Activated naive CD4-positive, alpha-beta T cell treated with anti-CD3 and anti-CD28 coated beads, Interleukin-2, amount 50 U/mL, for 72 hours (primary cell): ENCODE results near the gene LMO7. TPM values are rescaled to one million over a fixed set of nuclear protein-coding genes. Genes with fewer than 3 reads are reported as not detected.

Experiments
- ATAC-seq, 2 donors: fragments of 150-1000 bp; cut with Tn5 transposase; 2 replicates each; pipeline ENCODE4 v1.10.0; 2021; ENCODE audit warnings: mild to moderate bottlenecking in 2 of 2, moderate library complexity in 2 of 2
- DNase-seq, 2 donors: peaks; one replicate each; pipeline ENCODE4 v3.0.0; 2021 to 2022; ENCODE audit warnings: low spot score in 2 of 2
- H3K27ac Mint-ChIP-seq, 2 donors: one replicate each; pipeline ENCODE4 v1.8.0; 2022; ENCODE audit warnings: mild to moderate bottlenecking in 2 of 2, mixed read lengths in 2 of 2
- H3K36me3 Mint-ChIP-seq, 2 donors: one replicate each; pipeline ENCODE4 v1.8.0; 2022; ENCODE audit warnings: mixed read lengths in 2 of 2
- H3K9me3 Mint-ChIP-seq, 2 donors: one replicate each; pipeline ENCODE4 v1.8.0; 2022; ENCODE audit warnings: mixed read lengths in 2 of 2
- total RNA-seq, 2 donors: library from RNA; stranded (reverse); gene quantifications; one replicate each; pipeline ENCODE4 v1.2.3, GENCODE V29; 2022

Gene LMO7
- total RNA-seq, 2 donors from 2014 or later = 12.5 to 31.1 TPM

GRCh38 chr13:75639454-75639853 is 3.3 kb downstream of the LMO7 start:
- no peak for ATAC-seq

GRCh38 chr13:75641026-75641425 is 4.9 kb downstream of the LMO7 start:
- Mint-ChIP-seq H3K27ac (no peak overlapping the region), H3K36me3 (no peaks in the 10 kb centered on the region), H3K9me3 (no peaks in the 10 kb centered on the region)
- DNase-seq = no peak
- no peak for ATAC-seq

More at GRCh38 chr13:75639454-75639853, 3.3 kb downstream of the LMO7 start:
- H3K36me3 Mint-ChIP-seq = no peaks in the 10 kb centered on the region
- DNase-seq = no peak
- H3K9me3 Mint-ChIP-seq = no peaks in the 10 kb centered on the region
- no peak overlapping the region for H3K27ac Mint-ChIP-seq

- ATAC-seq (no peak), DNase-seq (no peak)
- no peak overlapping the region for H3K27ac Mint-ChIP-seq
- H3K9me3 Mint-ChIP-seq = no peaks in the 10 kb centered on the region
- H3K36me3 Mint-ChIP-seq = peaks cover 0 to 5% of the 10 kb centered on the region in 2 donors
These were observed 7.1 kb downstream of the LMO7 start for GRCh38 chr13:75643182-75643581.

- Mint-ChIP-seq H3K27ac (no peak overlapping the region), H3K9me3 (no peaks in the 10 kb centered on the region)
- no peak for ATAC-seq
These were observed 7.6 kb downstream of the LMO7 start for GRCh38 chr13:75643693-75644092.

GRCh38 chr13:75645141-75645540 is 9.0 kb downstream of the LMO7 start:
- DNase-seq (no peak), ATAC-seq (no peak)
- no peaks in the 10 kb centered on the region for H3K9me3 Mint-ChIP-seq
- no peak overlapping the region for H3K27ac Mint-ChIP-seq
- H3K36me3 Mint-ChIP-seq = peaks cover 0 to 5% of the 10 kb centered on the region in 2 donors

More at GRCh38 chr13:75643693-75644092, 7.6 kb downstream of the LMO7 start:
- peaks cover 0 to 5% of the 10 kb centered on the region in 2 donors for H3K36me3 Mint-ChIP-seq
- no peak for DNase-seq

- peaks cover 0 to 5% of the 10 kb centered on the region in 2 donors for H3K36me3 Mint-ChIP-seq
- ATAC-seq (peak in 1 of 2 donors; percentile 90), DNase-seq (no peak)
- no peak overlapping the region for H3K27ac Mint-ChIP-seq
- no peaks in the 10 kb centered on the region for H3K9me3 Mint-ChIP-seq
These were observed 11.1 kb downstream of the LMO7 start for GRCh38 chr13:75647126-75647784.

GRCh38 chr13:75648446-75648845 is 12.3 kb downstream of the LMO7 start:
- ATAC-seq = no peak
- Mint-ChIP-seq H3K9me3 (no peaks in the 10 kb centered on the region), H3K36me3 (peaks cover 0 to 5% of the 10 kb centered on the region in 2 donors), H3K27ac (no peak overlapping the region)
- no peak for DNase-seq

- Mint-ChIP-seq H3K27ac (no peak overlapping the region), H3K36me3 (peaks cover 0 to 5% of the 10 kb centered on the region in 2 donors), H3K9me3 (no peaks in the 10 kb centered on the region)
- ATAC-seq (no peak), DNase-seq (no peak)
These were observed 14.9 kb downstream of the LMO7 start for GRCh38 chr13:75651013-75651412.

GRCh38 chr13:75652726-75653125 is 16.6 kb downstream of the LMO7 start:
- no peaks in the 10 kb centered on the region for H3K9me3 Mint-ChIP-seq
- no peak for ATAC-seq
- no peak for DNase-seq
- H3K27ac Mint-ChIP-seq = no peak overlapping the region
- H3K36me3 Mint-ChIP-seq = no peaks in the 10 kb centered on the region

- H3K36me3 Mint-ChIP-seq = no peaks in the 10 kb centered on the region
- ATAC-seq (no peak), DNase-seq (no peak)
- no peaks in the 10 kb centered on the region for H3K9me3 Mint-ChIP-seq
- no peak overlapping the region for H3K27ac Mint-ChIP-seq
These were observed 20.4 kb downstream of the LMO7 start for GRCh38 chr13:75656425-75656989.

GRCh38 chr13:75657111-75657510 is 21.0 kb downstream of the LMO7 start:
- no peak for ATAC-seq
- Mint-ChIP-seq H3K36me3 (no peaks in the 10 kb centered on the region), H3K9me3 (no peaks in the 10 kb centered on the region), H3K27ac (no peak overlapping the region)
- no peak for DNase-seq

- Mint-ChIP-seq H3K9me3 (no peaks in the 10 kb centered on the region), H3K36me3 (no peaks in the 10 kb centered on the region), H3K27ac (no peak overlapping the region)
- no peak for ATAC-seq
- DNase-seq = no peak
These were observed 24.6 kb downstream of the LMO7 start for GRCh38 chr13:75660694-75661093.

- Mint-ChIP-seq H3K36me3 (no peaks in the 10 kb centered on the region), H3K9me3 (no peaks in the 10 kb centered on the region), H3K27ac (no peak overlapping the region)
- ATAC-seq = no peak
- DNase-seq = no peak
These were observed 25.3 kb downstream of the LMO7 start for GRCh38 chr13:75661443-75661842.

- DNase-seq (no peak), ATAC-seq (no peak)
- no peaks in the 10 kb centered on the region for H3K36me3 Mint-ChIP-seq
- H3K9me3 Mint-ChIP-seq = no peaks in the 10 kb centered on the region
- no peak overlapping the region for H3K27ac Mint-ChIP-seq
These were observed 30.7 kb downstream of the LMO7 start for GRCh38 chr13:75666646-75667351.

GRCh38 chr13:75669706-75670105 is 33.6 kb downstream of the LMO7 start:
- Mint-ChIP-seq H3K36me3 (no peaks in the 10 kb centered on the region), H3K27ac (no peak overlapping the region), H3K9me3 (no peaks in the 10 kb centered on the region)
- DNase-seq (no peak), ATAC-seq (no peak)

- ATAC-seq (no peak), DNase-seq (no peak)
- Mint-ChIP-seq H3K27ac (no peak overlapping the region), H3K36me3 (no peaks in the 10 kb centered on the region), H3K9me3 (no peaks in the 10 kb centered on the region)
These were observed 34.4 kb downstream of the LMO7 start for GRCh38 chr13:75670496-75670895.

GRCh38 chr13:75675421-75675820 is 39.3 kb downstream of the LMO7 start:
- no peak for DNase-seq
- Mint-ChIP-seq H3K27ac (no peak overlapping the region), H3K36me3 (no peaks in the 10 kb centered on the region), H3K9me3 (no peaks in the 10 kb centered on the region)
- no peak for ATAC-seq

GRCh38 chr13:75679459-75679858 is 43.3 kb downstream of the LMO7 start:
- Mint-ChIP-seq H3K9me3 (no peaks in the 10 kb centered on the region), H3K27ac (no peak overlapping the region), H3K36me3 (no peaks in the 10 kb centered on the region)
- no peak for ATAC-seq
- no peak for DNase-seq
